ENCODE data around the gene PDIK1L.

The PDIK1L gene

DNA sequence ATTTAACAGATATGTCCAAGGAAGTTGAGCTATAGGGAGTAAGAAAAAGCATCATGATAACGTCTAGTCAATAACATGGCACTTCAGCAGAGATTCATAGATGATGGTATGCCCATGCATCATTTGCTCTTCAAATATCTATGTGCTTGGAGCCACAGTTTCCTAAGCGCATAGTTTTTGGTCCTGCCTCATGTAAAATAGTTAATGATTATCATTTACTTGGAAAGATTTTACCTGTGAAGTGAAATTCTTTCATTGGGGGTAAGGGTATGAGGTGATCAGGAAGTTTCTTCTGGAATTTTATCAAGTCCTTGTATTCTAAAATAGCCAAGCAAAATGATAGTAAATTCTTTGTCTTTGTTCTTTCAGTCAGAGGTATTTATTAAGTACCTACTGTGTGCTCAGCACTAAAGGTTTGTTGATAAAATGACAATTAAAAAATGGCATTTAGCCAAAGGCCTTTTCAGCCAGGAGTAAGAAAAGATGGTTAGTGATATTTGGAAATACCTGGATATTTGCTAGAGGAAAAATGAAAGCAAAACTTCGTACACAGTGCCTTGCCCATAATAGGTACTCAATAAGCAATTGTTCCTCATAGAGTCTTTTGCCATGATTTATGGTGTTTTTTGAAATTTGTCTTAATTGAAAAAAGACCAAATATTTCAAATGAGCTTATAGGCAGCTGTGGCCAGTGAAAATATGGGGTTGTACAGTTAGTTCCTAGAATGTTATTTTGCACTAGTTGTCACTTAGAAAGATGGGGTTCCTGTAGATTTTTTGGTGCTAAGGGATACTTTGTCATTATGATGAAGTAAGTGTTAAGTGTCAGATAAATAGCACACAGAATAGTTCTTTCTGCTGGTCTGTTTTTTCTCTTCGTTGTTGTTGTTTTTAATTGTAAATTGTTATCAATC is 13.1 kb downstream of the PDIK1L start:
- DNase-seq, result no peak

DNA sequence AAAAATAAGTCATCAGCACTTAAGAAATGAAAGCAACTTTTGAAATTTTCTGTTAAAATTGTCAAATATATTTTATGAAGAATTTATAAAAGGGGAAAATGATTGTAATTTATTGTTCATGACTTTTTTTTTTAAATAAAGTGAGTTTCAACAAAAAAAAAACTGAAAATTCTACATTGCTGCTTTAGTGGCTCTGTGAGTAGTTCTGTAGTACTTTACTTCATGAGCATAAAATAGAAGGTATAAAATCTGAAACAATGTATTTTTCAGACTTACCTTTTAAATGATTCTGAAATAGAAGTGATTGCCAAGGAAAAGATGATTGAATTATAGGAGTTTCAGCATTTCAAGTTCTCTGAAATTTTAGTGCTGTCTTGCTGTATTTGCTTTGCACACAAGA is 13.8 kb downstream of the PDIK1L start:
- DNase-seq, result no peak

DNA sequence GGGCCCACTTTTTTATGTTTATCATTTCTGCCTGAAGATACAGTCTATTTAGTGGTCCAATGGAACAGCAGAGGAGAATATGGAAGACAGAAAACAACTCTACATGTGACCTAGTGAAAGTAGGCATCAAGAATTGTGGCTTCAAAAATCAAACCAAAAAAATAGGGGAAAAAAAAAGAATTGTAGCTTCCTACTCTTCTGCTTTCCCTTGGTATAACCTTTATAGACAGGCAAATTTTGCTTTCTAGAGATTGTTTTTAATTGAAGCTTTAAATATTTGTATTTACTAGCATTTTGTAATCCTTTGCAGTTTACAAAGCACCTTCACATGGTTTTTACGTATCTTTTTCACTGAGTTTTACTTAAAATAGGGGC is 14.3 kb downstream of the PDIK1L start:
- DNase-seq, result no peak

DNA sequence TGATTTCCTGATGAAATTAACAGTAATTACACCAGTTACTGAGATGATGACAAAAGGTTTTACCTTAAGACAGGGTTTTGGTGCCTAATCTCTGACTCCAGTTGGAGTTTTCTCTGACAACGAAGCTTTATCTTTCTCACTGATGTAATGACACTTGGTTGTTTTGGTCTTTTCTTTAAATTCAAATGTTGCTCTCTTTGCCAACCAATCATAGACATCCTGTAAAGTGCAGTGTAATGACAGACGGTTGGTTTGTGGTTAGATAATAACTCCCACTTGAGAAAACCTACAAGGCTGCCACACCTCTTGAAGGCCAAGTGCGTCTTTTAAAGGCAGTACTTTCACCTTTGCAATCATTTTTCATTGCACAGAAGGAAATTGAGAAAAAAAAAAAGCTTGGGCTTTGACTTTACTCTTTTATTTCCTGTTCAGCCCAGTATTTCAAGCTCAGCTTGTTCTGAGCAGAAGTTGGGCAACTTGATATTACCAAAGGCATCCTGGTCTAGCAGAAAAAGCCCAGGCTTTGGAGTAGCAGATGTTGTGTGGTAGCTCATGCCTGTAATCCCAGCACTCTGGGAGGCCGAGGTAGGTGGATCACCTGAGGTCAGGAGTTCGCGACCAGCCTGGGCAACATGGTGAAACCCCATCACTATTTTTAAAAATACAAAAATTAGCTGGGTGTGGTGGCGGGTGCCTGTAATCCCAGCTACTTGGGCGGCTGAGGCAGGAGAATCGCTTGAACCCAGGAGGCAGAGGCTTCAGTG is 14.9 kb downstream of the PDIK1L start:
- DNase-seq, result no peak

DNA sequence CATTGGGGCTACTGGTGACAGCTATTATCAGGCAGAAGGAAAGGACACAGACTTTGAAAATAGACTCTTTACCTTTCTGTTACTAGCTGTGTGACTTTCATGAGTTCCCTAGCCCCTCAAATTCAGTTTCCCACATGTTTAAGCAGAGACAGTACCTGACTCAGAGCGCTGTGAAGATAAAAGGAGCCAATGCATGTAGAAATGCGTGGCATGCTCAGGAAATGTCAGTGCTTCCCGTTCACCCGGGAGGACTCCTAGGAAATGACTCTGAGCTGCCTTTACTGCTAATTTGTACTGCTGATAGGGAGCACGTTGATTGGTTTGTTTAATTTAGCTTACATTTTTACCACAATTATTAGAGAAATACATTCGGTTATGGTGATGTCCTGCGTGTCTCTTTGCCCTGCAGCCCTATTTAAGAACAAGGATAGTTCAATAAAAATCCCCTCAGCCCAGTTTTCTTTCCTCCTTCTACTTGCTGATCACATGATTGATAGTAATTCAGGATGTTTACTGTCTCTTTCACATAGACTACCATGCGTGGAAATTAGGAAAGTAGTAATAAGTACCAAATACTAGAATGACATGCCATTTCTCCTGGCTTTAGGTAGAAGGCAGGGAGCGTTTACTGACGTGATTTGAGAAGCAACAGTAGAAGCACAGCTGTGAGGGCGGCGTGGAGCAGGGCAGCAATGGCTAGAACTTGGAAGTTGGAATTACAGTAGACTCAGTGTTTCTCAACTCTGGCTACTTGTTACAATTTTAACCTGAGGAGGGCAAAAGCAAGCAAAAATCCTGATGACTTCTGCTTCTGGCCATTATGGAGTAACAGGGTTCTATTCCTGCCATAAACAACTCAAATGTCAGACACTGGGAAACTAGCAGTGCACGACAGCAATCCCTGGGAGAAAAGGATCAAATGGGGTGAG is 15.9 kb downstream of the PDIK1L start:
- no peak for DNase-seq

DNA sequence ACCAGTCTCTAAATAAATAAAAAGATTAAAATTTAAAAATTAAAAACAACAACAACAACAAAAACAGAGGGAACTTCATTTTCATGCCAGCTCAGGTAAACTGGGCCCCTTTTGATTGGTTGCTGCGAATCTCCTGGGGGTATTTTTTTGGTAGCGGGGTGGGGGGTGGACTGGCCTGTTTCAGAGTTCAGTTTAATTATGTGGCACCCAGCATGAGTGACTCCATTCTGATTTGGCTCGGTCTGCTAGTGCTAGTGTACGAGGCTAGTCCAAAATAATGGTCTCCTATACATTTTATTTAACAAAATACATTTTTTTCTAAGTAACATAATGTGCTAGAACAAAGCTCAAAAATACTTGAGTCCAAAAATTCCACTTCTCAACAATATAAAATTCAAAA is 18.2 kb downstream of the PDIK1L start:
- DNase-seq, result no peak

DNA sequence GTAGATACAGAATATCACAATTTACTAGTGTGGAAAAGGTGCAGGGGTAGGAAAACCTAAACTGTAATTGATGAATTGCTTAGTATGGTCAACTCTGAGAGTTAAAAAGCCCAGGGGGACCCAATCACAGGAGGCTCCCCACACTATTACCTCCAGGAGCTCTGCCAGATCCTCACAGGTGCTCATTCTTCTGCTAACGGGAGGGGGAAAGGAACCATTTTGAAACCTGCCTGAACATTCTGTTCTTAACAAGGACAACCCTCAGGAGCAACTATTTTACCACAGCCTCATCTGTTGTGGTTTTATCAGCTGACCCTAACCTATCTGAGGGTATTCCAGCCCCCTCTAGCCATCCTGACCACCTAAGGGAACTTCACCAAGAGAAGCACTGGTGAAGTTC is 19.1 kb downstream of the PDIK1L start:
- DNase-seq, result no peak

DNA sequence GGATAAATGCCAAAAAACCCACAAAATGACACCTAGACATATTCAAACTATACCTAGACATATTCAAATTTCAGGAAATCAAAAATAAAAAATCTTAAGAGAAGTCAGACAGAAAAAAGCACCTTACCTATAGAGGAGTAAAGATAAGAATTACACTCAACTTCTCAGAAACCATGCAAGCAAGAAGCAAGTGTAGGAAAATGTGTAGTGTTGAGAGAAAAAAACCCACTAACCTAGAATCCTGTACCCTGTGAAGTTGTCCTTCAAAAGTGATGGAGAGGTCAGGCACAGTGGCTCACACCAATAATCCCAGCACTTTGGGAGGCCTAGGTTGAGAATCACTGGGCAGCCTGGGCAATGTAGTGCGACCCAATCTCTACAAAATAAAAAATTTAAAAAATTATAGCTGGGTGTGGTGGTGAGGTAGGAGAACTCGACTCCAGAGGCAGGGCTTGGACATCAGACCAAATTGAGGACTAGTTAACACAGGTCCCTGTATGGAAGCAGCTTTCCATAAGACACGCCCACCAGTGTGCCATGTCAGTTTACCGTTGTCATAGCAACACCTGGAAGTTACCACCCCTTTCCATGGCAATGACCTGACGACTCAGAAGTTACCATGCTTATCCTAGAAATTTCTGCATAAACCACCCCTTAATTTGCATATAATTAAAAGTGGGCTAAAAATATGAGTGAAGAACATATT is 20.7 kb downstream of the PDIK1L start:
- DNase-seq, result no peak

DNA sequence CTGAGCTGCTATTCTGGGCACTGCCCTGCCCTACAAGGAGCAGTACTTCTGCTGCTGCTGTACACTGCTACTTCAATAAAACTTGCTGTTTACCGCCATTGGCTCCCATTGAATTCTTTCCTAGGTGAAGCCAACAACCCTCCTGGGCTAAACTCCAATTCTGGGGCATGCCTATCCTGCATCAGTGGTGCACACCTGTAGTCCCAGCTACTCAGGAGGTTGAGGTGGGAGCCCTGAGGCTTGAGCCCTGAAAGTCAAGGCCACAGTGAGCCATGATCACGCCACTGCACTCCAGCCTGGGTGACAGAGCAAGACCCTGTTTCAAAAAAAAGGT is 21.2 kb downstream of the PDIK1L start:
- DNase-seq, result no peak

DNA sequence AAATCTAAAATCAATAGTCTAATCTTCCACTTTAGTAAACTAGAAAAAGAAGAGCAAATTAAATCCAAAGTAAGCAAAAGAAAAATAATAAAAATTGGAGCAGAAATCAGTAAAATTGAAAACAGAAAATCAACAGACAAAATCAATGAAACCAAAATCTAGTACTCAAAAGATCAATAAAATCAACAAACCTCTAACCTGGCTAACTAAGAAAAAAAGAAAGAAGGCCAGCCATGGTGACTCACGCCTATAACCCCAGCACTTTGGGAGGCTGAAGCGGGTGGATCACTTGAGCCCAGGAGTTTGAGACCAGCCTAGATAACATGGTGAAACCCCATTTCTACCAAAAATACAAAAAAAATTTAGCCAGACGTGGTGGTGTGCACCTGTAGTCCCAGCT is 22.8 kb downstream of the PDIK1L start:
- no peak for DNase-seq

DNA sequence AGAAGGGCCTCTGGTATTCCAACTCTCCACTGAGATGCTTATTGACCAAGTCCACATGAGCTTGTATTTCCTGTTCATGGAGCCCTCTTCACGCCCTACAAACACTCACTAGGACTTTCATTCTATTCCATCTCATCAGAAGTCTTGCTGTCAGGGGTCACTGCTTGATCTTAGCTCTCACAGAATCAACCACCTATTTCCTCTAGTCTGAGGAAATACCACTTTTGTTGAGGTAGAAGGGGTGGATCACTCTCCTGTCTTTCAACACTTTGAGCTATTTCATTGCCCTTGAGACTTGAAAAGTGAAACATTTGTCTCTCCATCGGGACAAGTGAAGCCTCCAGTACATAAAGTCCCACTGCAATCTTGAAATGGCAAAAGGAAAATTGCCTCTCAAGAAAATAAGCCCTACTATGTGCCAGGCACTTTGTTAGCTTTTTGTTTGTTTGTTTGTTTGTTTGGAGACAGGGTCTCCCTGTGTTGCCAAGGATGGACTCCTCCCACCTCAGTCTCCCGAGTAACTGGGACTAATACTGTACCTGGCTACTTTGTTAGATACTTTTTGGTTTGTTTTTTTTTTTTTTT is 27.4 kb downstream of the PDIK1L start:
- DNase-seq, result no peak

DNA sequence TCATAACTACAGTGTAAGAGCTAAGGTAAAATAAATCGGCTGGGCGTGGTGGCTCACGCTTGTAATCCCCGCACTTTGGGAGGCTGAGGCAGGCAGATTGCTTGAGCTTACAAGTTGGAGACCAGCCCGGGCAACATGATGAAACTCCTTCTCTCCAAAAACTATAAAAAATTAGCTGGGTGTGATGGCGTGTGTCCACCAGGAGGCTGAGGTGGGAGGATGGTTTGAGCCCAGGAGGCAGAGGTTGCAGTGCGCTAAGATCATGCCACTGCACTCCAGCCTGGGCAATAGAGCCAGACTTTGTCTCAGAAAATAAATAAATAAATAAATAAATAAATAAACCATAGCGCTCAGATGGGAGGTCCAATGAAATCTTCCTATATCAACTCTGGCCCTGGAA is 30.5 kb downstream of the PDIK1L start:
- DNase-seq, result no peak

DNA sequence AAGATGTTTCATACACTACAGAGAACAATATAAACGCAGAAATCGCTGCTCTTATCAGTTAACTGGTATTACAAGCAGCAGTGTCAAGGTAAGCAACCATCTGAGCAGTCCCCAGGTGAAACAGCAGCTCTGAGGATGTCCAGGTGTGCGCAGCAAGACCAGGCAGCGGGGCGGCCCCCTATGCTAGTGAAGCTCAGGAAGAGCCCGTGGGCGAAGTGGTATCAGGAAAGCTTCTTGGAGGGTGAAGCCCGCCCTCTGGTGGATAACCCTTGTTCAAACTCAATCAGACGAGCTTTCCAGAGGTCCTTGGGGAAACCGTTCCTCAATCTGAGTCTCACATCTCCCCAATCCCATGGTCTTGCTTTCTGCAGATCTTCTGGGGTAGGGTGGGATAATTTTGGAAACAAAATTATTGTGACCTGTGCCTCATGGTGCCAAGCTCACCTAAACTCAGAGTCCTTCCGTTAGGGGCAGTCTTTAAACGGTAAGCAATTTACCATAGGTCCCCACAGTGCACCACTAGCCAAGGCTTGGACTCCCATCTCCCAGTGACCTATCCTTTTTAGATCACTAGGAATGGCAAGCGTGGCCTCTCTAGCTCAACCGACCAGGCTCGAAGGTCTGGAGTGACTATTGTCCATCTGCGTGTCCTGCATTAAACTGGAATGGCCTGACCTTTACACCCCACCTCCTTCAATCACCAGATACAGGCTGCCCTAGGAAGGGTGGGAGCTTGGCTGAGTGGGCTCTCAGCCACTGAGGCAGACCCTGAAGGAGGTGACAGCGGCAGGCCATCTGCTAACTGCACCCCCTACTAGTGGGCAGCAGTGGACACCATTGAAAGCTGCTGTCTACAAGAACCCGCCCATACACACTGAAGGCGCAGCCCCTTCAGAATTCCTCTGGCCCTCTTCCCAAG is 33.7 kb downstream of the PDIK1L start:
- peak; percentile 91 for DNase-seq

DNA sequence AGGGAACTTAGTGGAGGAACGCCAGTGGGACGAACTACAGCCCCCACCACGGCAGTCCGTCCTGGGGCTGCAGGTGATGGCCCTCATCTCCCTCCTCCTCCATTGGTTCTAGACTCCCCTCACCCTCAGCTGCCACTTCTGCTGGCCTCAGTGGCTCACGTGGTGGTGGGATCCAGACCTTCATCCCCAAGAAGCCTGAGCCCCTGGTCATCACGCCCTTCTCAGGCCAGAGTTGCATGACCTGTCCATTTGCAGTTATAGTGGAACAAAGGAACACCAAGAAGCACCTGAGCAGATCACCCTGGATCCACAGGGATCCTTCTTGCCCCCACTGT is 34.3 kb downstream of the PDIK1L start:
- DNase-seq, result no peak

DNA sequence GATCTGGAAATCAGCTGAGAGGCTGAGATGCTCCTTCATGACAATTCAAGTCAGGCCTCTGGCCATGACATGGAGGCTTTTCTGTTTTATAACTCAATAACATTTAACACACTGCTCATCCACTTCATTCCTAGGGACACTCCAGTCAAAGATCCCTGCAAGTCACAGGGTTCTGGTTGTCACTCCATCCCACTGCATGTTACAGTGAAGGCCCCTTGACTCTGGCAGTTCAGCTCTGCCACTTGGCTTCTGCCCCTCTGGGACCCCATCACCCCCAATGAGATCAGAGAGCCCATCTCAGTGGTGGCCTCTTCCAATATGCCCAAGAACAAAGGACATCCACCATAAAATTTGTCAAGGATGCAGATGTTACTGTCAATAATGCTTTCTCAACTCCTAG is 37.3 kb downstream of the PDIK1L start:
- DNase-seq, result no peak

DNA sequence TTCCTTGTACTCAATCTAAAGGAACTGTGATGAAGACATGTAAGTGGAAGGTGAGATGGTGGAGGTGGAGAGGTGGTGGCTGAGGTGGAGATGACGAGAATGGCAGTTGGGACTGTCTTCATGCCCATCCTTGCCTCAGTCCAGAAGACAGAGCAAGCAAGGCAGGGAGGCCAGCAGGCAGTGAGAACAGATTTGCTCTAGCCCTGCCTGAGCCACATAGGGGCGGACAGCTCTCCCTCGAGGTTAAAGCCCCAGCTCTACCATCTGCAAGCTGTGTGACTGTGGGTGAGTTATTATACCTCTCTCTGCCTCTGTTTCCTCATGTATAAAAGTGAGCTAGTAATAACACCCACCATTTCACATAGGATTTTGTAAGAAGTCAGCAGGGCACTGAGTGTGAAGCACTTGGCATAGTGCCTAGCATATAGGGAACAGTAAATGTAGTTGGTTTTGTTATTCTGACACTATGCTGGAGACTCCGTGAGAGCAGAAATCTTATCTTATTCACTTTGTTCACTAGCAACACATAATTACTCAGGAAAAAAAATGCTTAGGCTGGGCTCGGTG is 42.4 kb downstream of the PDIK1L start:
- DNase-seq, result no peak

DNA sequence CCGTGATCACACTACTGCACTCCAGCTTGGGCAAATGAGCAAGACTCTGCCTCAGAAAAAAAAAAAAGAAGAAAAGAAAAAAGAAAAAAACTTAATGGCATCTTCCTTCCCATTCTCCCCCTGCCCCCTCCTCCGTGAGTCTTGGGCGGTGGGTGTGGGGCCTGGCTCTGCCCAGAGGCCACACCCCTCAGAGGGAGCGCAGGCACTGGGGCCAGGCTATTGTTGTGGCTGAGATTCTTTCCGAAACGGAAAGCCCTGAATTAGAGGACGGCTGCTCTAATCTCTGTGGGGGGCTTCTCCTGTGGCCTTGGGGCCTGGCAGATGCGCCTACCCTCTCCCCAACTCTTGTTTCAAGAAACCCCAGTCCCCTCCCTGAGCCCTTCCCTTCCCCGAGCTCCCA is 43.1 kb downstream of the PDIK1L start:
- DNase-seq, result no peak

DNA sequence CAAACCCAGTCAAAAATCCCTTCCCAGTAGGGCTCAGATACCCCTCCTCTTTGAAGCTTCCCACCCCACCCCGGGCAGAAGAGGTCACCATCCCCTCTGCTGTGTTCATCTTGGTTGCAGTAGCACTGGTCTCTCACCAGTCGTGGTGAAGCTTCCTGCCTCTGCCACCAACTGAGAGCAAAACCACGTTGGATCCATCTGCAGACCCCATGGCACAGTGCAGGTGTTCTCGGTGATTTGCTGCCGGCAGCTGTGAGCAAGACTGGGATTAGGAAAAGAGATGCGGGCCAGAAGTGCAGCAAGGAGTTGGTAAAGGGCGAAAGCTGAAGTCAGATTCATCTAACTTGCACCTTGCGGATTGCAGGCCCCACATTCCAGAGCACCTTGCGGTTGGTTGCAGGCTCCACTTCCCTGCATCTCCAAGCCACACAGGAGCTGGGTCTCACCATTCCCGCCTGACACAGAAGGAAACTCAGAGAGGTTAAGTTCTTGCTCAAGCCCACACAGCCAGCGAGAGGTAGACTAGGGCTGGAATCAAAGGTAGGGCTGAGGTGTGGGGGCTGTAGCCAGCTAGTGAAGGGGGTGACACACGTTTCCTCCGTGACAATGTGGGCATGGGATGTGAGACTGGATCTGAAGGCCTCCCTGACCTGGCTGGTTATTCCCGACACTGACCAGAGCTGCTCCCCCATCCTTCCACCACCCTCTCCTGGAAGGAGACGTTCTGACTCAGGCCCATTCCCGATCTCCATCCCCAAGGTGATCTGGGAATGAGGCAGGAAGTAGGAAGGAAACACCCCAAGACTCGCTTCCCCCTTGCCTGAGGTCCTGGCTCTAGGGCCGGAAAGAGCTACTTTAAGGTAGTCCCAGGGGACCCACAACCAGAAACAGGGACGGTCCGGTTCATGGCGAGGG is 44.0 kb downstream of the PDIK1L start:
- no peak for DNase-seq

DNA sequence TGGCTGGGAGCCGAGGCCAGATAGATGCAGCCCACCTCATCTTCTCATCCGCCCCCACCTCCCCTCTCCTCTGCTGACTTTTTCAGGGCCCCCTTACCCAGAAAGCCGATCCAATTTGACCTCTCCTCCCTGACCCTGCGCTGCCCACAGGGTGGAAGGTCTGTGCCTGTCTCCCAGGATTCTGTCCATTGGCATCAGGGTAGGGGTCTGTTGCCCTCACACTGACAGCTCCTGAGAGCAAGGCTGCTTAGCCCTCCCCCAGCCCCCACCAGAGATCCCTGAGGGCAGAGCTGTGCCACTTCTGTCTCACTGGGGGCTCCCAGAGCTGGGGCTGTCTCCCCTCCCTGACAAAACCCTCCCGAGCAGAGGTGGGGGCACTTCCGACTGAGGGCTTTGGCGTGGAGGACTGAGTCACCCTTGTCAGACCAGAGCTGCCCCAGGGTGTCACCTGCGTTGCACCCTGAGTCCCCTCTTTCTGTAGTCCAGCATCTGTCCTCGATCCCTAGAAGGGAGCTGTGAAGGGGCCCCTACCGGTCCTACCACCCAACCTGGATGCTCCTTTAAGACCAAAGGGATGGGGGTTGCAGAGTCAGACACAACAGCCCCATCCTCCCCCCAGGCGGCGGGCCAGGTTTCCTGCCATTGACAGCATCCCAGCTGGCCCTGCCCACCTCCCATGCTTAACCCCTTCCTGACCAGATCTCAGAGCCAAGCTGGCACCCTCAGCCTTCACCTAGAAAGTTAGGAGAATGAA is 44.8 kb downstream of the PDIK1L start:
- peak; percentile 68 for DNase-seq
